M059J (cell line): ENCODE data around the gene THEM5. TPM values are rescaled to one million over a fixed set of nuclear protein-coding genes. Genes with fewer than 3 reads are reported as not detected.
A peak's percentile ranks its signal among the peaks of the same experiment; 100 is the strongest.
"Not testable (repeated sequence)": the region's sequence is repeated elsewhere in the genome, so short reads cannot be mapped to it uniquely, and the experiment has no call there.

ENCODE experiments used
- DNase-seq: peaks from one replicate; pipeline ENCODE4 v3.0.0-alpha.2; 2012; ENCODE audit warnings: low read depth
- total RNA-seq: library from RNA; depleted of rRNA; stranded (reverse); fragments of >200 nt; shearing (Covaris generic); gene quantifications from 2 replicates; pipeline ENCODE4 v1.2.3, GENCODE V29; 2014; rRNA removed

The THEM5 gene, protein sequence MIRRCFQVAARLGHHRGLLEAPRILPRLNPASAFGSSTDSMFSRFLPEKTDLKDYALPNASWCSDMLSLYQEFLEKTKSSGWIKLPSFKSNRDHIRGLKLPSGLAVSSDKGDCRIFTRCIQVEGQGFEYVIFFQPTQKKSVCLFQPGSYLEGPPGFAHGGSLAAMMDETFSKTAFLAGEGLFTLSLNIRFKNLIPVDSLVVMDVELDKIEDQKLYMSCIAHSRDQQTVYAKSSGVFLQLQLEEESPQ
- total RNA-seq: not detected in 2 replicates

- DNase-seq: no peak
These were observed at the start of gene THEM5 for GRCh38 chr1:151853411-151853943. Gene THEM5, minus strand, starts transcription at chr1:151853712. Its CDS starts 147 bp downstream, at chr1:151853565.

GRCh38 chr1:151902858-151903257, 49.3 kb upstream of the THEM5 start:
- no peak for DNase-seq

- not testable (repeated sequence) for DNase-seq
These were observed 47.3 kb upstream of the THEM5 start for GRCh38 chr1:151900804-151901203.

DNA sequence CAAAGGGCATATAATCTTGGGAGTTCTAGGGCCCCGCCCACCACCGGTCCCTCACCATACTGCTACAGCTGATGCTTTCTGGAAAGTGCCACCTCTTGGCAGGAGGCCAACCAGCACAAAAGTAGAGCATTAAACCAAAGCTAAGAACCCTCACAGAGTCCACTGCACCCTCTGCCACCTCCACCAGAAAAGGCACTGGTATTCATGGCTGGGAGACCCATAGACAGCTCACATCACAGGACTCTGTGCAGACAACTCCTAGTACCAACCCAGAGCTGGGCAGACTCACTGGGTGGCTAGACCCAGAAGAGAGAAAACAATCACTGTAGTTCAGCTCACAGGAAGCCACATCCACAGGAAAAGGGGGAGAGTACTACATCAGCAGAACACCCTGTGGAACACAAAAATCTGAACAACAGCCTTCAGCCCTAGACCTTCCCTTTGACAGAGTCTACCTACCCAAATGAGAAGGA, 45.0 kb upstream of the THEM5 start:
- DNase-seq: peak; percentile 51

- no peak for DNase-seq
These were observed 44.5 kb upstream of the THEM5 start for GRCh38 chr1:151897991-151898431.

- peak; percentile 20 for DNase-seq
These were observed 39.8 kb upstream of the THEM5 start for GRCh38 chr1:151893176-151893924.

- DNase-seq: peak; percentile 22
These were observed 38.7 kb upstream of the THEM5 start for GRCh38 chr1:151892190-151892589.

GRCh38 chr1:151891512-151891911, 38.0 kb upstream of the THEM5 start:
- no peak for DNase-seq

DNA sequence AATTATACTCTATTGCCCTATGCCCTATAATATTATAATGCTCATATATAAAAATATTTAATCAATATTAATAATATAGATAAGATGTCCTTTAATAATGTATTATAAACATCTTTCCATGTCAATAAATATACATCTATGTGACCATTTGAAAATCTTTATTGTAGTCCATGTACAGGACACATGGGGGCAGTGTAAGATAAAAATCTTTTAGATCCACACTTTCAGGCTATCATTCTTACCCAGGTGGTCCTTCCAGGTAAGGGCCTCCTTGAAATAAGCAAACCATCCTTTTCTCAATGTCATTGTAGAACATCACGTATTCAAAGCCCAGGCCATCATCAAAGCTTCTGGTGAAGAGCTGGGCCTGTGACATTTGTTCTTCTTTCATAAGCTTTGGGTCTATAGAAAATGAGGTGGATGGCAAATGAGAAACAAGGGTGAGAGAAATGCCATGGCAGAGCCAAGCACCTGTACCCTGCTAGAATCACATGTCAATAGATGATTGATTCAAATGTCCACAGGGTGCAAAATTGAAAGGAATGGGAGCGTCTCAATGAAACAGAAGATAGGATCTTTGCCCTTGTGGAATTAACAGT, 35.6 kb upstream of the THEM5 start:
- no peak for DNase-seq

DNA sequence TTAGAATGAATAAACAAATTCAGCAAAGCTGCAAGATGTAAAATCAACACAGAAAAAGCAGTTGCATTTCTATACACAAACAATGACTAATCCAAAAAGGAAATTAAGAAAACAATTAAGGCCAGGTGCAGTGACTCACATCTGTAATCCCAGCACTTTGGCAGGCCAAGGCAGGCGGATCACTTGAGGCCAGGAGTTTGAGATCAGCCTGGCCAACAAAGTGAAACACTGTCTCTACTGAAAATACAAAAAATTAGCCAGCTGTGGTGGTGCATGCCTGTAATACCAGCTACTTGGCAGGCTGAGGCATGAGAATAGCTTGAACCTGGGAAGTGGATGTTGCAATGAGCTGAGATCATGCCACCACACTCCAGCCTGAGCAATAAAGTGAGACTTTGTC, 33.5 kb upstream of the THEM5 start:
- DNase-seq: peak; percentile 55

DNA sequence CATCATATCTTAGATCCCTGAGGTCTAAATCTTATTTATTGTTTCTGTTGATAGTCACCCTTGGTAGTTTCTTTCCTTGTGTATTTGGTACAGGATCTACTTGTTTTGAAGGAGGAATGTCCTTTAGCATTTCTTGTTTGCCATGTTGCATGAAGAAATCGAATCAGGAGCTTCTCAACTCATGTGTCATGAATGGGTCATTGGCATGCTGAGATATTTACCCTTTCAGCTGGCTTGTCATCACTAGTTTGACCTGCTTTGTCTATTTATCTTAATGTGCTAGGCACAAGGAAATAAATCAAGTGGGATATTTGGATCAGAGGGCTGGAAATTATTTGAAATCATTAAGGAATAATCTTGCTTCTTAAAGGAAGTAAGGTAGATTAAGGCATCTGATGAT, 32.0 kb upstream of the THEM5 start:
- DNase-seq: no peak

DNA sequence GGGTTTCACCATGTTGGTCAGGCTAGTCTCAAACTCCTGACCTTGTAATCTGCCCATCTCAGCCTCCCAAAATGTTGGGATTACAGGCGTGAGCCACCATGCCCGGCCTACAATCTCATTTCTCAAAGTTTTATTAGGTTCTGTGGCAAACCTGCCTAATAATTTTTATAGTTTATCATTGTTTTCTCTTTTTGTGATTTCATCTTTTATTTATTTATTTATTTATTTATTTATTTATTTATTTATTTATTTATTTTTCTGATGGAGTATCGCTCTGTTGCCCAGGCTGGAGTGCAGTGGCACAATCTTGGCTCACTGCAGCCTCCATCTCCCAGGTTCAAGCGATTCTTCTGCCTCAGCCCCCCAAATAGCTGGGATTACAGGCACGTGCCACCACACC, 31.4 kb upstream of the THEM5 start:
- DNase-seq: not testable (repeated sequence)

DNA sequence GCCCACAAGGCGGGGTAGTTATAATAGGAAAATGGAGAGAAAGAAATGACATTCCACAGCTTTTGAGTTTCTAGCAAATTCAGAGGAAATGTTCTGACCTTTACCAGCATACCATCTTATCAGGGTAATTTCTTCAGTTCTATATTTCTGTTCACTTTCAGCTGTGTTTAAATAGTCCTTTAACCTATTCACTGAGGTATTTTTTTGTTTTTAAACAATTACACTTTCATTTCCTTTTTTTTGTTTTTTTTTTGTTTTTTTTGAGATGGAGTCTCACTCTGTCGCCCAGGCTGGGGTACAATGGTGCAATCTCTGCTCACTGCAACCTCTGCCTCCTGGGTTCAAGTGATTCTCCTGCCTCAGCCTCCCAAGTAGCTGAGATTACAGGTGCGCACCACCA, 30.9 kb upstream of the THEM5 start:
- DNase-seq: not testable (repeated sequence)

DNA sequence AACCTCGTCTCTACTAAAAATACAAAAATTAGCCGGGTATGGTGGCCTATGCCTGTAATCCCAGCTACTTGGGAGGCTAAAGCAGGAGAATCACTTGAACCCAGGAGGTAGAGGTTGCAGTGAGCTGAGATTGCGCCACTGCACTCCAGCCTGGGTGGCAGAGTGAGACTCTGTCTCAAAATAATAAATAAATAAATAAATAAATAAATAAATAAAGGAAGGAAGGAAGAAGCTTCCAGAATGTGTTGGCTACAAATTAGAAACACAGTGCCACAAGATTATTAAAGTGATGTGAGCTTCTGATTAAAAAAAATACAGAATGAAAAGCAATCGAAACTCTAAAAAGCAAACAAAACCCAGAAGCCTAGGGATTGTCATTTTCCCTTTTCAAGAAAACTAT, 30.4 kb upstream of the THEM5 start:
- DNase-seq: not testable (repeated sequence)

GRCh38 chr1:151882918-151883317, 29.4 kb upstream of the THEM5 start:
- not testable (repeated sequence) for DNase-seq

DNA sequence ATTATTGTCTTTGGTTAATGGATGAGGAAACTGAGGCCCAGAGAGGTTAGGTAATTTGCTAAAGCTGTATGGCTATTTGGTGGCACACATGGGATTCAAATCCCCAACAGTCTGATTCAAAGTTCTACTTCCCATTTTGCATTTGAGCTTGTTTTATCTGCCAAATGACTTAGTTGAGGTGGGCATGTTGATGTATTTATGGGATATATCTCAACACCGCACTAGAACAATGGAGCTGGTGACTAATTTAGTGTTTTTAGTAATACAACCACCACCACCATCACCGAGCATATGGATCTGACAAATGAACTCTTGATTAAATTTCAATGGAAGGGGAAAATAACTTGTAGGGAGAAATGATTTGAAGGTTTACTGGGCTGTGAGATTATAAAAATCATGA, 29.0 kb upstream of the THEM5 start:
- DNase-seq: no peak

DNA sequence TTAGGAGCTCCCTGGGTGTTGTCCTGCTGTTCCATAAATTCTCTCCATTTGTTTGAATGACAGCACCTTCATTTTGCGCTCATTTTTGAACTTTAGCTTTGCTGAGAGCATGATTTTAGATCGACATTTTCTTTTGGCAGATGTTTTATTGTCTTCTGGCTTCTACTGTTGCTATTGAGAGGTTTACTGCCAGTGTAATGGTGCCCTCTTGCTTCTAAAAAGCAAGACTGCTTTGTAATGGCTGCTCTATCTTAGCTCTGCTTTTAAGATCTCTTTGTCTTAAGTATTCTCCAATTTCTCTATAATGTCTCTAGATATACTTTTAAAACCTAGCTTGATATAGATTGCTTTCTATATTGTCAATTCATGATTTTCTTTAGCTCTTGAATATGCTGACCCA, 28.0 kb upstream of the THEM5 start:
- peak; percentile 22 for DNase-seq

GRCh38 chr1:151875419-151876097, 22.0 kb upstream of the THEM5 start:
- no peak for DNase-seq

- not testable (repeated sequence) for DNase-seq
These were observed 19.3 kb upstream of the THEM5 start for GRCh38 chr1:151872776-151873175.

DNA sequence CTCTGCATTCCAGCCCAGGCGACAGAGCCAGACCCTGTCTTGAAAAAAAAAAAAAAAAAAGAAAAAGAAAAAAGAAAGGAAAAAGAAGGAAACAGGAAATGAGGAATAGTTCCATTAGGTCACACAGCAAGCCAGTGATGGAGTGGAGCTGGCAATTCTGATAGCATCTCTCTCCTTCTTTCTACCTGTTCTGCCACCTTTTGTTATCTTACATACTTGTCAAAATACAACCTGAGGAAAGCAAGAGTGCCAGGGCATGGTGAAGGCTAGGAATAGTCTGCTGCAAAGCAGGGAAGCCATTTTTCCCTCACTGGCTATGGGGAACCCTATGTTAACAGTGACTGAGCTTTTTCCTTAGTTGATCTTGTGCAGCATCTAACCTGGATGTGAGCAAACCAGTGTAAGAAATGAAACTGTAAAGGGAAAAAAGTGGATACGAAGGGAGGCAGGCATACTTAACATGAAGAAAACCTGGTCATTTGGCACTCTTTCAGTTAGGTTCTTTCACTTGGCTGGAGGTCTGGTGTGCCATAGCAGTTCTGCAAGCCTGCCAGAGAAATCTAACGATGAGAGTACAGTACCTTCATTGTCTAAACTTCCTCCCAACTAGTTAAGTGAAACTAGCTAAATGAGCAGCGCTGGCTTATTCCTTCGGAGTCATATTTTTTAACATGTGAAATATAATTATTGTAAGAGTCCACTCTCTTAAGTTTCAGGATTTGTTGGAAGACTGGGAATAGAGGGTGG, 17.9 kb upstream of the THEM5 start:
- no peak for DNase-seq

DNA sequence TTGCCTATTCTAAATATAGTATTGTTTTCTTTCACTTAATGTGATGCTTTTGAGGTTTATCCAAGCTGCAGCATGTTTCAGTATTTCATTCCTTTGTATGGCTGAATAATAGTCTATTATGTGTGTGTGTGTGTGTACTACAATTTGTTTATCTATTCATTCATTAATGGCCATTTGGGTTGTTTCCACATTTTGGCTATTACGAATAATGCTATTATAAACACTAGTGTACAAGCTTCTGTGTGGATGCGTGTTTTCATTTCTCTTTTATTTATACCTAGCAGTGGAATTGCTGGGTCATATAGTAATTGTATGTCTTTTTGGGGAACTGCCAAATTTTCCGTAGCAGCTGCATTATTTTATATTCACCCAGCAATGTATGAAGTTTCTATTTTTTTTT, 15.0 kb upstream of the THEM5 start:
- no peak for DNase-seq
